ENCODE measurements around the gene KRT36. TPM values are rescaled to one million over a fixed set of nuclear protein-coding genes. Genes with fewer than 3 reads are reported as not detected.

The KRT36 gene
- total RNA-seq, 1 donor from 2014 or later: not detected

- Histone ChIP-seq H3K4me3 (no peak overlapping the region), H3K9me3 (no peaks in the 10 kb centered on the region), H3K36me3 (peaks cover 0 to 5% of the 10 kb centered on the region in 2 donors), H3K4me1 (peaks cover 47% of the 10 kb centered on the region), H3K27me3 (no peaks in the 10 kb centered on the region), H3K27ac (peak overlapping the region; percentile 87)
- DNase-seq (ENCODE audit: extremely low spot score in 2 of 2): no peak
- intact Hi-C loops (cut with DNase I): no loop called here
- TF ChIP-seq POLR2A (IDR thresholded peaks at IDR 0.05) (no peak), CTCF (IDR thresholded peaks at IDR 0.05) (no peak), POLR2AphosphoS5 (IDR thresholded peaks at IDR 0.05; ENCODE audit: insufficient read depth in 1 of 2, low read depth in 1 of 2) (no peak)
Observed at GRCh38 chr17:41528959-41529353, 39.2 kb upstream of the KRT36 start.

- no peak for TF ChIP-seq POLR2AphosphoS5 (IDR thresholded peaks at IDR 0.05; ENCODE audit: insufficient read depth in 1 of 2, low read depth in 1 of 2)
- peak in 1 of 2 donors; percentile 5 for TF ChIP-seq POLR2A (IDR thresholded peaks at IDR 0.05)
- TF ChIP-seq CTCF (IDR thresholded peaks at IDR 0.05): no peak
- intact Hi-C loops (cut with DNase I): no loop called here
- Histone ChIP-seq H3K4me1 (peaks cover 63% of the 10 kb centered on the region), H3K27me3 (no peaks in the 10 kb centered on the region), H3K4me3 (peak overlapping the region; percentile 44 to 64), H3K9me3 (no peaks in the 10 kb centered on the region), H3K36me3 (peaks cover 0 to 5% of the 10 kb centered on the region in 2 donors), H3K27ac (peak overlapping the region; percentile 87)
- no peak for DNase-seq (ENCODE audit: extremely low spot score in 2 of 2)
Observed at GRCh38 chr17:41527063-41528023, 37.6 kb upstream of the KRT36 start.

GRCh38 chr17:41524261-41524660, 34.6 kb upstream of the KRT36 start:
- intact Hi-C loops (cut with DNase I): no loop called here
- Histone ChIP-seq H3K27me3 (no peaks in the 10 kb centered on the region), H3K9me3 (no peaks in the 10 kb centered on the region), H3K27ac (peak overlapping the region; percentile 87), H3K4me1 (peaks cover 69% of the 10 kb centered on the region), H3K36me3 (peaks cover 0 to 5% of the 10 kb centered on the region in 2 donors), H3K4me3 (peak overlapping the region in 1 of 2 donors; percentile 10)
- no peak for TF ChIP-seq CTCF (IDR thresholded peaks at IDR 0.05)
- no peak for DNase-seq (ENCODE audit: extremely low spot score in 2 of 2)

- H3K4me3 ChIP-seq: peak overlapping the region in 1 of 2 donors; percentile 10
- no peaks in the 10 kb centered on the region for H3K9me3 ChIP-seq
- DNase-seq (ENCODE audit: extremely low spot score in 2 of 2): no peak
- peaks cover 0 to 5% of the 10 kb centered on the region in 2 donors for H3K36me3 ChIP-seq
- peaks cover 64% of the 10 kb centered on the region for H3K4me1 ChIP-seq
- TF ChIP-seq POLR2AphosphoS5 (IDR thresholded peaks at IDR 0.05; ENCODE audit: insufficient read depth in 1 of 2, low read depth in 1 of 2) (peak in 1 of 2 donors; percentile 7), POLR2A (IDR thresholded peaks at IDR 0.05) (no peak)
- intact Hi-C loops (cut with DNase I): no loop called here
- no peaks in the 10 kb centered on the region for H3K27me3 ChIP-seq
- H3K27ac ChIP-seq: peak overlapping the region; percentile 87
Observed at GRCh38 chr17:41523787-41524186, 34.1 kb upstream of the KRT36 start.

GRCh38 chr17:41523225-41523593, 33.5 kb upstream of the KRT36 start:
- H3K27ac ChIP-seq: peak overlapping the region; percentile 87
- TF ChIP-seq POLR2AphosphoS5 (IDR thresholded peaks at IDR 0.05; ENCODE audit: insufficient read depth in 1 of 2, low read depth in 1 of 2) (no peak), POLR2A (IDR thresholded peaks at IDR 0.05) (no peak), CTCF (IDR thresholded peaks at IDR 0.05) (no peak)
- H3K4me3 ChIP-seq: no peak overlapping the region
- no peaks in the 10 kb centered on the region for H3K9me3 ChIP-seq
- no peak for DNase-seq (ENCODE audit: extremely low spot score in 2 of 2)
- intact Hi-C loops (cut with DNase I): no loop called here
- no peaks in the 10 kb centered on the region for H3K27me3 ChIP-seq
- H3K36me3 ChIP-seq: peaks cover 0 to 5% of the 10 kb centered on the region in 2 donors
- peaks cover 58% of the 10 kb centered on the region for H3K4me1 ChIP-seq
